ENCODE measurements around the gene PKP2. TPM values are rescaled to one million over a fixed set of nuclear protein-coding genes. Genes with fewer than 3 reads are reported as not detected.

Gene PKP2
- total RNA-seq, 3 donors from 2014 or later = 28.5 to 39.2 (median 32.5) TPM

- no peaks in the 10 kb centered on the region for H3K27me3 ChIP-seq
- DNase-seq (ENCODE audit: low spot score in 2 of 2) = no peak
- no peaks in the 10 kb centered on the region for H3K9me3 ChIP-seq
- intact Hi-C loops (cut with DNase I; ENCODE audit: low total_unique reads) = loop anchor here (10.0 kb wide), 1 partner anchor 1271 kb away; the partner anchor contains the start of gene ALG10
- peak overlapping the region; percentile 44 to 94 for H3K27ac ChIP-seq
- TF ChIP-seq POLR2AphosphoS5 (IDR thresholded peaks at IDR 0.05) (no peak), CTCF (IDR thresholded peaks at IDR 0.05) (no peak)
- H3K4me1 ChIP-seq = peaks cover 3 to 5% of the 10 kb centered on the region in 2 donors
- H3K4me3 ChIP-seq = peak overlapping the region in 1 of 3 donors; percentile 82
- H3K36me3 ChIP-seq = no peaks in the 10 kb centered on the region
These were observed 143.0 kb downstream of the PKP2 start for GRCh38 chr12:32753605-32754004.

GRCh38 chr12:32743264-32743663 lies 153.3 kb downstream of the PKP2 start:
- H3K4me3 ChIP-seq = no peak overlapping the region
- no peaks in the 10 kb centered on the region for H3K9me3 ChIP-seq
- intact Hi-C loops (cut with DNase I; ENCODE audit: low total_unique reads) = no loop called here
- TF ChIP-seq POLR2A (IDR thresholded peaks at IDR 0.05) = no peak
- TF ChIP-seq CTCF (IDR thresholded peaks at IDR 0.05) = no peak
- TF ChIP-seq POLR2AphosphoS5 (IDR thresholded peaks at IDR 0.05) = no peak
- no peak overlapping the region for H3K27ac ChIP-seq
- no peaks in the 10 kb centered on the region for H3K27me3 ChIP-seq
- H3K36me3 ChIP-seq = peaks cover under 1% of the 10 kb centered on the region
- H3K4me1 ChIP-seq = no peaks in the 10 kb centered on the region
- no peak for DNase-seq (ENCODE audit: low spot score in 2 of 2)

- H3K27me3 ChIP-seq = no peaks in the 10 kb centered on the region
- no peaks in the 10 kb centered on the region for H3K9me3 ChIP-seq
- no peak for DNase-seq (ENCODE audit: low spot score in 2 of 2)
- peaks cover 3% of the 10 kb centered on the region for H3K36me3 ChIP-seq
- intact Hi-C loops (cut with DNase I; ENCODE audit: low total_unique reads) = no loop called here
- H3K27ac ChIP-seq = no peak overlapping the region
- no peak for TF ChIP-seq CTCF (IDR thresholded peaks at IDR 0.05)
- TF ChIP-seq POLR2AphosphoS5 (IDR thresholded peaks at IDR 0.05) = no peak
- TF ChIP-seq POLR2A (IDR thresholded peaks at IDR 0.05) = no peak
- no peak overlapping the region for H3K4me3 ChIP-seq
- no peaks in the 10 kb centered on the region for H3K4me1 ChIP-seq
These were observed 154.4 kb downstream of the PKP2 start for GRCh38 chr12:32742133-32742532.

Other genes with a start within 250 kb of the PKP2 start
- gene DNM1L, start 217.5 kb downstream of the PKP2 start, total RNA-seq = 10 to 100 TPM; 46.1 to 84.0 (median 70.8) TPM
- gene YARS2, start 140.9 kb downstream of the PKP2 start, total RNA-seq = 10 to 100 TPM; 23.0 to 27.4 (median 23.9) TPM

Measured in breast epithelium (tissue), 4 donors.